Coronary artery (tissue), 2 donors: Measurements from ENCODE around the gene GATD1.

Experiments used
- DNase-seq: peaks from one replicate; pipeline ENCODE4 v3.0.0-alpha.2; 2017; ENCODE audit warnings: low spot score
- H3K27ac ChIP-seq, 2 donors: fragments of 200-600 bp; sonication (generic); one replicate each; pipeline ENCODE4 v1.5.1; 2016 to 2019
- H3K4me3 ChIP-seq: fragments of 200-600 bp; sonication (generic); 2 replicates; pipeline ENCODE4 v1.5.1; 2016; ENCODE audit warnings: mild to moderate bottlenecking, moderate library complexity
- CTCF ChIP-seq: fragments of 200-600 bp; sonication (generic); IDR thresholded peaks from one replicate; pipeline ENCODE4 v1.5.1; 2019; ENCODE audit warnings: antibody characterized with exemption

The GATD1 gene

GRCh38 chr11:798093-798713 lies 20.9 kb upstream of the GATD1 start, which contains the start of gene SLC25A22:
Gene SLC25A22 (minus strand): TSS chr11:798281. CDS start chr11:795006, 3,275 bp downstream.
- DNase-seq = no peak
- peak within 1 kb of the TSS; percentile 66 to 86 for H3K27ac ChIP-seq
- TF ChIP-seq CTCF = peak; percentile 89
- H3K4me3 ChIP-seq = peak within 1 kb of the TSS; percentile 87

- H3K27ac ChIP-seq = peak overlapping the region; percentile 66 to 86
- TF ChIP-seq CTCF = no peak
- DNase-seq = peak; percentile 87
- H3K4me3 ChIP-seq = peak overlapping the region; percentile 87
Measured at GRCh38 chr11:797296-798092, 20.2 kb upstream of the GATD1 start.

- Histone ChIP-seq H3K4me3 (peak overlapping the region; percentile 87), H3K27ac (peak overlapping the region; percentile 66 to 86)
- DNase-seq = no peak
- no peak for TF ChIP-seq CTCF
Measured at GRCh38 chr11:796565-797295, 19.4 kb upstream of the GATD1 start.

- Histone ChIP-seq H3K4me3 (peak overlapping the region; percentile 87), H3K27ac (peak overlapping the region; percentile 66 to 86)
- peak; percentile 92 for DNase-seq
- TF ChIP-seq CTCF = no peak
Measured at GRCh38 chr11:795634-796564, 18.6 kb upstream of the GATD1 start.

- no peak for TF ChIP-seq CTCF
- Histone ChIP-seq H3K4me3 (peak overlapping the region; percentile 87), H3K27ac (peak overlapping the region in 1 of 2 donors; percentile 86)
- no peak for DNase-seq
Measured at GRCh38 chr11:794766-795633, 17.7 kb upstream of the GATD1 start.
